Tibial nerve (tissue), 4 donors: ENCODE data around the gene ANO7. TPM values are rescaled to one million over a fixed set of nuclear protein-coding genes. Genes with fewer than 3 reads are reported as not detected.

ENCODE experiments used
- DNase-seq, 2 donors: peaks; one replicate each; pipeline ENCODE4 v3.0.0-alpha.2; 2019; ENCODE audit warnings: low spot score in 2 of 2
- H3K27ac ChIP-seq, 4 donors: fragments of 200-600 bp; sonication (generic) in 3 of 4; one replicate each; pipeline ENCODE4 v1.5.1; 2017 to 2019; ENCODE audit warnings: mild to moderate bottlenecking in 1 of 4
- H3K27me3 ChIP-seq, 2 donors: fragments of 200-600 bp; sonication (generic) in 1 of 2; one replicate each; pipeline versions ENCODE4 v1.5.1 to v1.6.0; 2017 to 2019
- H3K36me3 ChIP-seq, 3 donors: fragments of 200-600 bp; sonication (generic); one replicate each; pipeline ENCODE4 v1.5.1; 2018 to 2019
- H3K4me1 ChIP-seq, 4 donors: fragments of 200-600 bp; sonication (generic) in 3 of 4; one replicate each; pipeline ENCODE4 v1.5.1; 2017 to 2019
- H3K4me3 ChIP-seq, 4 donors: fragments of 200-600 bp; sonication (generic) in 3 of 4; one replicate each; pipeline ENCODE4 v1.5.1; 2017 to 2019; ENCODE audit warnings: mild to moderate bottlenecking in 1 of 4, moderate library complexity in 1 of 4
- H3K9me3 ChIP-seq, 4 donors: fragments of 200-600 bp; sonication (generic) in 3 of 4; one replicate each; pipeline ENCODE4 v1.5.1; 2017 to 2019
- EP300 ChIP-seq, 2 donors: sonication (generic); formaldehyde crosslinking; IDR thresholded peaks; one replicate each; pipeline ENCODE4 v1.6.1; 2017; ENCODE audit warnings: antibody characterized with exemption in 2 of 2, mild to moderate bottlenecking in 1 of 2
- POLR2A ChIP-seq, 2 donors: fragments of 450-650 bp; IDR thresholded peaks; one replicate each; pipeline ENCODE4 v1.6.1; 2017; ENCODE audit warnings: antibody characterized with exemption in 2 of 2, mild to moderate bottlenecking in 2 of 2, moderate library complexity in 2 of 2
- WGBS, 2 donors: methylation state at CpG; one replicate each; pipeline ENCODE4 v1.1.5; 2018; 5-methylcytosine and 5-hydroxymethylcytosine counted together
- total RNA-seq, 4 donors: library from RNA; depleted of rRNA; stranded (reverse); fragments of >200 nt; gene quantifications; one replicate each; pipeline ENCODE4 v1.1.0, GENCODE V29; 2016
- TF ChIP-seq, protein P1 (sequence below), 5 experiments: fragments of 200-600 bp in 3 of 5; fragments of 450-650 bp in 2 of 5; sonication (generic) in 3 of 5; IDR thresholded peaks; one replicate each; pipeline ENCODE4 v1.5.1; 2016 to 2019; ENCODE audit warnings: antibody characterized with exemption in 5 of 5, mild to moderate bottlenecking in 3 of 5, moderate library complexity in 2 of 5

ANO7 gene
- total RNA-seq, 4 donors from 2014 or later, result 0.42 to 1.2 (median 0.51) TPM

DNA sequence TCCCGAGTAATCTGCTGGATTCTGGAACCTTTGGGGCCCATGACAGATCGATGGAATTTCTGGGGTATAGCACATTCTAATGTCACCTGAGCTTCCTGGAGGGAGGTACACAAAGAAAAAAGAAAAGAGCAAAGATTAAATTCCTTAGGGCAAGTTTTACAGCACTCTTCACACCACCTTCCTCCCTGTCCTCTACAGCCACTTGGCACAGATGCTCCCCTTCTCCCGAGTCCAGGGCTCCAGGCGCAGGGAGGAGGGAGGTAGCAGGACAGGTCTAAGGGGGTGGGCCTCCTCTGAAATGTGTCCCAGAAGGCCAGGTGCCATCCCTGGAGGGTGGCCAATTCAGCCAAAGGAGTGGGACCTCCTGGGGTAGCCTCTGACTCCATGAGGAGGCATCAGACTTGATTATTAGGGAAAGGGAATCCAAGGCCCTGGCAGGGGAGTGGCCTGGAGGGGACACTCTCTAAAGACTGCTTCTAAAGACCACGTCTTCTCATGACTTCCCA lies 50.3 kb downstream of the ANO7 start:
- Histone ChIP-seq H3K36me3 (peaks cover 12 to 98% (median 68%) of the 10 kb centered on the region in 3 donors), H3K4me3 (no peak overlapping the region), H3K4me1 (no peaks in the 10 kb centered on the region), H3K9me3 (no peaks in the 10 kb centered on the region), H3K27me3 (no peaks in the 10 kb centered on the region), H3K27ac (no peak overlapping the region)
- DNase-seq, result no peak
- WGBS, 2 donors, result 84% methylated on average over 5 of the region's 5 CpGs
- TF ChIP-seq POLR2A (IDR thresholded peaks at IDR 0.05), result no peak

DNA sequence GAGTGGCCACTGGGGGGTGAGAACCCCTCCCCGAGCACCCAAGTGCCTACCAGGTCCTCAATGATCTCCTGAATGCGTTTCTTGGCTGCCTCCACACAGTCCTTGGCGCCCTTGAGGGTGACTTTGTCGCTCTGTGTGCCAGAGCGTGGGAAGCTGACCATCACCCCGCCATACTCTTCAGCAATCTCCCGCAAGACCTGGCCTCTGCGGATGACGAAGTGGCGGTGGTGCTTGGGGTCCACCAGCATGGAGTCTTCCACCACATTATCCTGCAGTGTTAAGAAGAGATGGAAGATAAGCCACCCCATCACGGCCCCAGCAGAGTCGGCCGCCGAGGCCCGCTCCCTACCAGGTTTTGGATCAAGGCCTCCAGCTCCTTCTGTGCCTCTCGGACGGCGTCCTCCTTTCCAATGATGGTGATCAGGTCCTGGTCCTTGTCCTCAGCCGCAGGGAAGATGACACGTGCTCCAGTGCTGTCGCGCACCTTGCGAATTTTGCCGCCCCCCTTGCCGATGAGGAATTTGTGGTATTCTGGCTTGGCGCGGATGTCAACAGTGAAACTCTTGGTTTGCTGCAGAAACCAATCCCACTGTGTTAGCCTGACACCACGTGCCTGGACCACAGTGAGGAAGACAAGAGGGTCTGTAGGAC lies 51.2 kb downstream of the ANO7 start:
- Histone ChIP-seq H3K4me3 (no peak overlapping the region), H3K4me1 (no peaks in the 10 kb centered on the region), H3K36me3 (peaks cover 11 to 98% (median 61%) of the 10 kb centered on the region in 3 donors), H3K27me3 (no peaks in the 10 kb centered on the region), H3K9me3 (no peaks in the 10 kb centered on the region), H3K27ac (no peak overlapping the region)
- WGBS, 2 donors, result 93% methylated on average over 27 to 28 of the region's 28 CpGs
- TF ChIP-seq EP300 (IDR thresholded peaks at IDR 0.05), result no peak
- TF ChIP-seq, protein P1, sequence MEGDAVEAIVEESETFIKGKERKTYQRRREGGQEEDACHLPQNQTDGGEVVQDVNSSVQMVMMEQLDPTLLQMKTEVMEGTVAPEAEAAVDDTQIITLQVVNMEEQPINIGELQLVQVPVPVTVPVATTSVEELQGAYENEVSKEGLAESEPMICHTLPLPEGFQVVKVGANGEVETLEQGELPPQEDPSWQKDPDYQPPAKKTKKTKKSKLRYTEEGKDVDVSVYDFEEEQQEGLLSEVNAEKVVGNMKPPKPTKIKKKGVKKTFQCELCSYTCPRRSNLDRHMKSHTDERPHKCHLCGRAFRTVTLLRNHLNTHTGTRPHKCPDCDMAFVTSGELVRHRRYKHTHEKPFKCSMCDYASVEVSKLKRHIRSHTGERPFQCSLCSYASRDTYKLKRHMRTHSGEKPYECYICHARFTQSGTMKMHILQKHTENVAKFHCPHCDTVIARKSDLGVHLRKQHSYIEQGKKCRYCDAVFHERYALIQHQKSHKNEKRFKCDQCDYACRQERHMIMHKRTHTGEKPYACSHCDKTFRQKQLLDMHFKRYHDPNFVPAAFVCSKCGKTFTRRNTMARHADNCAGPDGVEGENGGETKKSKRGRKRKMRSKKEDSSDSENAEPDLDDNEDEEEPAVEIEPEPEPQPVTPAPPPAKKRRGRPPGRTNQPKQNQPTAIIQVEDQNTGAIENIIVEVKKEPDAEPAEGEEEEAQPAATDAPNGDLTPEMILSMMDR (IDR thresholded peaks at IDR 0.05), result no peak
- no peak for TF ChIP-seq POLR2A (IDR thresholded peaks at IDR 0.05)
- no peak for DNase-seq

DNA sequence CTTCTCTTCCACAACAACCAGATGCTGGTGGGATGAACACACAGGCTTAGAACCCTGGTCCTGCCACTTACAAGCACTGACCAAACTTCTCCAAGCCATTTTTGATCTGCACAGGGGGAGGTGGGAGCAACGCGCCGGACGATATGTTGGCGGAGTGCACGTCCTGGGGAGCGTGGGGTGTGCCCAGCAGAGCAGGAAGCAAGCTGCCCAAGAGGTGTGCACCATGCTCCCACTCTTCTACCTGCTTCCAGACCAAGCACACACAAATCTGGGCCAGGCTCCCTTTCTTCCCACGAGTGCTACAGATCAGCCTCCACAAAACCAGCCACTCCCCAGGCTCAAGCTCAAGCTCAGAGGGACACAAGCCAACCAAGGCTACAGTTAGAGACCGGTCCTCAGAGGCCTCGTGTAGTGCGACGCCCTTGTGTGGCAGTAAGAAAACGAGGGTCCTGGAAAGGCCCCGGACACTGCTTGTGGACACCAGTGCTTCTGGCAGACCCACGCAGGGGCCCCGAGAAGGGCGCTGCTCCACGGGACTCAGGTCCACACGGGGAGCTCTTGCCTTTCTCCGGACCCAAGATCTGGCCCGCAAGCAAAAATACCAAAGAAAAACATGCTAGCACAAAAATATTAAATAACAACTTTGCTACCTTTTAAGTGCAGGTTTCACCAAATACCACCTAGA lies 52.0 kb downstream of the ANO7 start:
- TF ChIP-seq, protein P1 (IDR thresholded peaks at IDR 0.05), result no peak
- TF ChIP-seq POLR2A (IDR thresholded peaks at IDR 0.05) (no peak), EP300 (IDR thresholded peaks at IDR 0.05) (no peak)
- 91 to 93% methylated on average over 21 of the region's 21 CpGs for WGBS, 2 donors
- H3K27ac ChIP-seq, result no peak overlapping the region
- DNase-seq, result no peak
- H3K36me3 ChIP-seq, result peaks cover 7 to 98% (median 62%) of the 10 kb centered on the region in 3 donors
- no peak overlapping the region for H3K4me3 ChIP-seq
- H3K27me3 ChIP-seq, result no peaks in the 10 kb centered on the region
- no peaks in the 10 kb centered on the region for H3K9me3 ChIP-seq
- no peaks in the 10 kb centered on the region for H3K4me1 ChIP-seq

DNA sequence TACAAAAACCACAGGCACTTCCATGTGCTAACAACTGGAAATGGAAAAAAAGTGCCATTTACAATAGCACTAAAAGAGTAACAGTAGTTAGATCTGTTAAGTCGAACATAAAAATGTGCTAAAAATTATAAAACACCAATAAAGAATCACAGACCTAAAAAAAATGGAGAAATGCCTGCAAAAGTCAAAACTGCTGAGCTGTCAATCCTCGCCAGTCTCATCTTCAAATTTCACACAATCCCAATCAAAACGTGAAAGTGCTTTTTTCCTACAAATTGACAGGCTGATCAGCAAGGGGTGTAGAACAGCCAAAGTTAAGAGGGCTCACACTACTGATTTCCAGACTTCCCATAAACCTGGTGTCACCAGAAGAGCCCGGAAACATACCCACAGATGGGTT lies 53.2 kb downstream of the ANO7 start:
- TF ChIP-seq, protein P1 (IDR thresholded peaks at IDR 0.05), result no peak
- TF ChIP-seq POLR2A (IDR thresholded peaks at IDR 0.05) (no peak), EP300 (IDR thresholded peaks at IDR 0.05) (no peak)
- Histone ChIP-seq H3K27ac (no peak overlapping the region), H3K36me3 (peaks cover 7 to 98% (median 65%) of the 10 kb centered on the region in 3 donors), H3K4me3 (no peak overlapping the region), H3K4me1 (no peaks in the 10 kb centered on the region), H3K27me3 (no peaks in the 10 kb centered on the region), H3K9me3 (no peaks in the 10 kb centered on the region)
- 81 to 89% methylated on average over 4 of the region's 4 CpGs for WGBS, 2 donors
- no peak for DNase-seq

DNA sequence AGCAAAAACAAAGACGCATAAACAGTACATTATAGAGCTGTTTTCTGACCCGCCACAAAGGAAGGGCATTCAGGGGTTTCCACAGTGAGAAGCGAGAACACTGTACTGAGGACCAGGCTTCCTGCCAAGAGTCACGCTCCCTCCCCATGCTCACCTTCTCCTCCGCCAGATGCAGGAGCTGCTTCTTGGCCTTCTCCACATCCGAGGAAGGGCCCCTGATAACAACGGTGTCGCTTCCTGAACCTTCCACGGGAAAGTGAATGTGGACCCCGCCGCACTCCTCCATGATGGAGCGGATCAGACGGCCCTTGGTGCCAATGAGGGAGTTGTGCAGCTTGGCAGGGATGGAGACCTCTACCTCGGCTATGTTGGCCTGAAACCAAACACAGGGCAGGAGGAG lies 53.8 kb downstream of the ANO7 start:
- TF ChIP-seq EP300 (IDR thresholded peaks at IDR 0.05) (no peak), POLR2A (IDR thresholded peaks at IDR 0.05) (no peak)
- TF ChIP-seq, protein P1 (IDR thresholded peaks at IDR 0.05), result no peak
- no peak for DNase-seq
- Histone ChIP-seq H3K27me3 (no peaks in the 10 kb centered on the region), H3K36me3 (peaks cover 7 to 98% (median 72%) of the 10 kb centered on the region in 3 donors), H3K4me3 (no peak overlapping the region), H3K9me3 (no peaks in the 10 kb centered on the region), H3K27ac (no peak overlapping the region), H3K4me1 (no peaks in the 10 kb centered on the region)
- WGBS, 2 donors, result 75 to 85% methylated on average over 14 of the region's 14 CpGs
